Fibroblast of pulmonary artery (primary cell): ENCODE measurements around the gene TMX3.

Experiments
- DNase-seq: peaks from one replicate; pipeline ENCODE4 v3.0.0-alpha.2; 2010; ENCODE audit warnings: low read depth
- H3K4me3 ChIP-seq: replicated peaks from 2 replicates; pipeline ENCODE4 v1.5.1; 2011; ENCODE audit warnings: low read depth, mild to moderate bottlenecking, control low read depth, low read length, moderate library complexity
- CTCF ChIP-seq: IDR thresholded peaks from 2 replicates; pipeline ENCODE4 v1.5.1; 2011; ENCODE audit warnings: mild to moderate bottlenecking, control low read depth, low read length, inconsistent platforms; ENCODE audit errors: missing control alignments

The TMX3 gene

GRCh38 chr18:68728081-68728700, 13.3 kb upstream of the TMX3 start:
- TF ChIP-seq CTCF = no peak
- DNase-seq = peak; percentile 33
- H3K4me3 ChIP-seq = no peak overlapping the region

- TF ChIP-seq CTCF = no peak
- H3K4me3 ChIP-seq = no peak overlapping the region
- DNase-seq = no peak
Observed at GRCh38 chr18:68727506-68727905, 12.6 kb upstream of the TMX3 start.

- no peak for TF ChIP-seq CTCF
- H3K4me3 ChIP-seq = no peak overlapping the region
- no peak for DNase-seq
Observed at GRCh38 chr18:68725346-68725745, 10.4 kb upstream of the TMX3 start.

- no peak overlapping the region for H3K4me3 ChIP-seq
- no peak for DNase-seq
- TF ChIP-seq CTCF = no peak
Observed at GRCh38 chr18:68724021-68724420, 9.1 kb upstream of the TMX3 start.

- no peak overlapping the region for H3K4me3 ChIP-seq
- no peak for DNase-seq
- no peak for TF ChIP-seq CTCF
Observed at GRCh38 chr18:68723539-68723938, 8.6 kb upstream of the TMX3 start.

GRCh38 chr18:68722821-68723220, 7.9 kb upstream of the TMX3 start:
- no peak for TF ChIP-seq CTCF
- no peak for DNase-seq
- H3K4me3 ChIP-seq = no peak overlapping the region

- DNase-seq = no peak
- peak overlapping the region; percentile 44 for H3K4me3 ChIP-seq
- no peak for TF ChIP-seq CTCF
Observed at GRCh38 chr18:68721681-68722583, 7.0 kb upstream of the TMX3 start.
